ENCODE measurements around the gene C20orf144.
A peak's percentile ranks its signal among the peaks of the same experiment; 100 is the strongest.

The C20orf144 gene

DNA sequence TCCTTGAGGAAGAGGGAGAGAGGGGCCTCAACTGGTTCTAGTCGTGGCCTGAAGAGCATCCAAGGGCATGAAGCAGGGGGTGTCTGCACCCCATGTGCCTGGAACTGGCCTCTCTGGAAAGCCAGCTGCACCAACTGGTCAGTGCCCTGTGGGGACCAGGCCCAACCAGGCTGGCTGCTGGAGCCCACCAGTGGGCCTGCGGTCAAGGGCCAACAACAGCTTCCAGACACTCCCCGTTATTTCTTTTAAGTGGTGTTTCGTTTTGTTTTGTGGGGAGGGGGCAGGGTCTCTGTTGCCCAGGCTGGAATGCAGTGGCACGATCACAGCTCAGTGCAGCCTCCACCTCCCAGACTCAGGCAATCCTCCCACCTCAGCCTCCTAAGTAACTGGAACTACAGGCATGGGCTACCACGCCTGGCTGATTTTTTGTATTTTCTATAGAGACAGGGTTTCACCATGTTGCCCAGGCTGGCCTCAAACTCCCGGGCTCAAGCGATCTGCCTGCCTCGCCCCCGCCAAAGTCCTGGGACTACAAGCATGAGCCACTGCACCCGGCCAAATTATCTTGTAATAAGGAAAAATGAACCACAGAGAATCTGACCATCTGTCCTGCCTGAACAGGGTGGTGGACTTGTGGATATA, 11.9 kb upstream of the C20orf144 start:
- DNase-seq (ENCODE audit: low spot score): no peak

DNA sequence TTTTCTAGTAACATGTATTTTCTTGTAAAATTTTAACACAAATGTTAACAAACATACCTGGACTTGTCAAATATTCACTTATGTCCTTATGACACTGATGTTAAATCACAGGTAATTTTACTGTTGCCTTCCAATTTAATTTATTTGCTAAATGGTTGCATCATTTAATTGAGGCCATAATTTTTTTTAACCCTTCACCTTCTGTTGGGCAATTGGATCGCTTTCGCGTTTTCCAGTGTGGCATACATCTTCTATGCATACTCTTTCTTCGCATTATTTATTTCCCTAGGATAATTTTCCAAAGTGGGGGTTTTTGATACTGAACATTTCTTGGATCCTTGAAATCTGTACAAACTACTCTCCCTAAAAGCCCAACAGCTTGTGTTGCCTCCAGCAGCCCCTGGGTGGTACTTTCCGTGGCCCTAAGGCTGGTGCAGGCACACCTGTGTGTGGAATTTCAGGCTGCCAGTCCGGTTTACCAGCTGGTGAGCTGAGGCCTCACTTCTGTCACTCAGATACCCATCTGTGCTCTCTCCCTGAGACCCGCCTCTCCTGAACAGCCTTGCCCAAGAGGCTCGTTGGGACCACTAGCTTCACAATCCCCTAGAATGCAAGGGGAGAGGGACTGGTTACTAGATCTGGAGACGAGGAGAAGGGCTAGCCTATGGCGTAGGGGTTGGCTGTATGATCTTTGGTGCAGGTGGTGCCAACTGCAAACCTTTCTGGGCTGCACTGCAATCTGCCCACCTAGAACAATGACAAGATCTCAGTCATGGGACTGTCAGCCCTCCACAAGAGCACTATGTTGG, 11.2 kb upstream of the C20orf144 start:
- DNase-seq (ENCODE audit: low spot score): no peak

DNA sequence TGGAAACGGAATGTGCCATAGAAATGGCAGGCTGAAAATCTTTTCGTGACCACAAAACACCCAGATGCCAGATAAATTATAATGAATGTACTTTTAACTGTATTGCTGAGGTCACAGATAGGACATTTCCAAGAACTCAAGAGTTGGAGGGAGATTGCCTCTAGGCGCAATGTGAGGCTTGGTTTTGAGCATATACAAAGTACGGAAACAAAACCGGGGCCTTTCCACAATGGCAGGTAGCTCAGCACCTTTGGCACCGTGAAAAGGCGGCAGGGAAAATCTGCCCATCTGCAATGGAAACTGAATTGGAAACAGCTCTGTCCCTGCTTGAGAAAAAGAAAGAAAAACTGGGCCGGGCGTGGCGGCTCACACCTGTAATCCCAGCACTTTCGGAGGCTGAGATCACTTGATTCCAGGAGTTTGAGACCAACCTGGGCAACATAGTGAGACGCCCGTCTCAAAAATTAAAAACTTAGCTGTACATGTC, 10.5 kb upstream of the C20orf144 start:
- no peak for DNase-seq (ENCODE audit: low spot score)

DNA sequence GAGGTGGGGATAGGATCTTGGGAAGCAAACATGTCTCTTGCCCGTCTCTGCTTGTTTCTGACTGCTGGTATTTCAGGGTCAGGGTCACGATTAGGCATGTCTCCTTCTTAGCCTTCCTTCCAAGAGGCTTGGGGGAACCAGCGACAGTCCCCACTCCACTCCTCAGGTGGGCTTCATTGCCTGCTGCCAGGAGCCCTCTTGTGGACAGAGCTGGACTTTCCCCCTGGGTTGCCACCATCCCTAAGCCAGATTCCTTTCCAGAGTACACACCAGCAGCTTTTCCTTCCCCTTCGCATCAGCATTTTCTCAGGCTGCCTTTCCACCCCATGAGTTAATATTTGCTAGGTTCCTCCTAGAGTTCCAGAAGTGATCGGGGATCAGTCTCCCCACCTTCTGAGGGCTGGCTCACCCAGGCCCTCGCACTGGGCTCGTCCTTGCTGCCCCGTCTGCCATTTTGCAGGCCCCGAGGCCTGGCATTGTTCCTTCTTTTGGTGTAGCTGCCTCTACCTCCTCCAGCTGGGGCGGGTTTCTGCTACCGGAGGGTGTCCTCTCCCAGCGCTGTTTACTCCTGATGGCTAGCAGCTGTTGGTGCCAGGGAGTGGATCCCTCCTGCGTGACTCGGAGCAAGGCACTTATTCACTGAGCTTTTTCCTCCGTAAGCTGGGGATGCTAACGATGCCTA, 8.8 kb upstream of the C20orf144 start:
- DNase-seq (ENCODE audit: low spot score): peak; percentile 97

DNA sequence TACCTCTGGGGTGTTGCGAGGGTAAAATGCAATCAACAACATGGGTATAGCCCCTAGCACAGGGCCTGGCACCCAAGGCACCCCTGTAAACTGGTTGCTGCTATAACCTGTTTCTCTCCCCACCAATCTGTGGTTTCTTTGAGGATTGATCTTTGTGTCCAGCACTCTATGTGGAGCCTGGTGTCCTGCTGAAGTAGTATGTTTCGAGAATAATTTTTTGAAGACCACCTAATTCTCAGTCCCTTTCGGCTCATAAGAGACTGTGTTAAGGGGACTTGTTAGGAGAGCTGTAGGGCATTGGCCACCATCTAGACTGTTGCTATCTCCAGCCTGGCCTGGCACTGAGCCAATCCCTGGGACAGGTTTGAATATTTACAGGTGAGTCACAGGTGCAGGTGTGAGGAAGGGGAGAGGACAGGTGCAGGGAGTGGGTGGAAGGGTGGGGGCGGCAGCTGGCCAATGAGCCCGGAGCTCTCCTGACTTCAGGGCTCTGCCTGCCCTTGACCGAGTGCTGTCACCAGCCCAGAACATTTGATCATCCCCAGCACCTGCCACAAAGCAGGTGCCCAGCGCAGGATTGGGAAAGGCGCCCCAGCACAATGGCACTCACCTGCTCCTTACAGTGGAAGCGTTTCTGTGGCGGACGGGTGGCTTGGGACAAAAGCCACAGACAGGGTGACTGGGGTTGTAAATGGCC, 8.1 kb upstream of the C20orf144 start:
- DNase-seq (ENCODE audit: low spot score): no peak

DNA sequence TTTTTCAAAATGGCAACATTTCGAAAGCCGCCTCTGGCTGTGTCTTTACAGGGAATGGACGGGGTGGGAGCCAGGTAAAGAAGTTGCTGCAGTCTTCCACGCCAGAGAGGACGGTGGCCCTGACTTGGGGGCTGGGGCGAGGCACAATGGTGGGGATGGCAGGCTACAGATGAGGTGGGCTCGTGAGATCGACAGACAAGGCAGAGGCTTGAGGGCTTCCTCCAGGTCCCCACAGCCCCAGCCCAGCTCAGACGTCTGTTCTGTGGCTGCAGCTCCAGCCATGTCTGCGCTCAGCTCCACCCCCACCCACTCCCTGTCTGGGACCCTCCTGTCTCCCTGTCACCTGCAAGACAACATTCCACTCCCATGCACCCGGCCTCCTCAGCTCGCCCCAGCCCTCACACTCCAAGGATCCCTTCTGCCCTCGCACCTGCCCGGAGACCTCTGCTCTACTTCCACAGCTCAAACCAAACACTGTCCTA, 7.4 kb upstream of the C20orf144 start:
- no peak for DNase-seq (ENCODE audit: low spot score)

DNA sequence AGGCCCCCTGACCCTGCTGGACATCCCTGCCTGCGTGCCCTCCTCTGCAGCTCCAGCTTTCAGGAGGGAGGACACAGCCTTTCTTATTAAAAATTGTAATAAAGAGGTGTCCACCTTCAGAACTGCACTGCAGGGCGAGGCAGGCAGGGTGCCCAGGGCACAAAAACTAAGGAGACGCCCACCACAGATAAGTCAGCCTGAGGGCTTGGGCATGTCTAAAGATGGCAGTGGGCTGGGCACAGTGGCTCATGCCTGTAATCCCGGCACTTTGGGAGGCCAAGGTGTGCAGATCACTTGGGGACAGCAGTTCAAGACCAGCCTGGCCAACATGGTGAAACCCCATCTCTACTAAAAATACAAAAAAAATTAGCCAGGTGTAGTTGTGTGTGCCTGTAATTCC, 7.0 kb upstream of the C20orf144 start:
- DNase-seq (ENCODE audit: low spot score): no peak

DNA sequence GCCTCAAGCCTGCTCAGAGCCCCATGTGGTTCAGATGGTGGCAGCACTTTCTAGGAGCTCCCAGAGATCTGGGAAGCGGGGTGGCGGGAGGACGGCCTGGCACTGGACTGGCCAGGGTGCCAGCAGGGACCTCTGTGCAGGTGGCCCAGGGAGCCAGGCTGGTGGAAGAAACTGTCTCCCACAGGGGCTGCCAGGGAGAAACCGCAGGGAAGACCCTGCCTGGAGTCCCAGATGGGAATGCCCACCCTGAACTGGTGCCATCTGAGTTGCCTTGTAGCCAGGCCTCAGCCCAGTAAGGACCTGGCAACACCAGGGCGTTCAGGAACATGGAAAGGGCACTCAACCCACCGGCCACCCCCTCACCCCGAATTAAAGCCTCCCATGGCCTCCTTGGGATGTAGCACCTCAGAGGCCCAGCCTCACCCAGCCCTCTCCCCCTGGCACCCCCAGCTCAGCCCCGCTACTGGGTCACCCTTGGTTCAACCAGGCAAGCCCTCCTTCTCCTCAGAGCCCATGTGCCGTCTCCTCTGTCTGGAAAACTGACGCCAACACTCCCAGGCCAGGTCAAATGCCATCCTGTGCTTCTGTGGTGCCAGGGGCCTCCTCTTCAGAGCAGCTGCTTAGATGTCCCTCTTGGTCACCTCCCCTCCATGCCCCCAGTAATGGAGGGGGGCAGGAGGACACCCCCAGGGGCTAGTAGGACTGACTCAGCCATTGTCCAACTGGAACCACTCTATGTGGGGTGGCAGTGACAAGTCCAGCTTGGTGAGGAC, 5.9 kb upstream of the C20orf144 start:
- no peak for DNase-seq (ENCODE audit: low spot score)

DNA sequence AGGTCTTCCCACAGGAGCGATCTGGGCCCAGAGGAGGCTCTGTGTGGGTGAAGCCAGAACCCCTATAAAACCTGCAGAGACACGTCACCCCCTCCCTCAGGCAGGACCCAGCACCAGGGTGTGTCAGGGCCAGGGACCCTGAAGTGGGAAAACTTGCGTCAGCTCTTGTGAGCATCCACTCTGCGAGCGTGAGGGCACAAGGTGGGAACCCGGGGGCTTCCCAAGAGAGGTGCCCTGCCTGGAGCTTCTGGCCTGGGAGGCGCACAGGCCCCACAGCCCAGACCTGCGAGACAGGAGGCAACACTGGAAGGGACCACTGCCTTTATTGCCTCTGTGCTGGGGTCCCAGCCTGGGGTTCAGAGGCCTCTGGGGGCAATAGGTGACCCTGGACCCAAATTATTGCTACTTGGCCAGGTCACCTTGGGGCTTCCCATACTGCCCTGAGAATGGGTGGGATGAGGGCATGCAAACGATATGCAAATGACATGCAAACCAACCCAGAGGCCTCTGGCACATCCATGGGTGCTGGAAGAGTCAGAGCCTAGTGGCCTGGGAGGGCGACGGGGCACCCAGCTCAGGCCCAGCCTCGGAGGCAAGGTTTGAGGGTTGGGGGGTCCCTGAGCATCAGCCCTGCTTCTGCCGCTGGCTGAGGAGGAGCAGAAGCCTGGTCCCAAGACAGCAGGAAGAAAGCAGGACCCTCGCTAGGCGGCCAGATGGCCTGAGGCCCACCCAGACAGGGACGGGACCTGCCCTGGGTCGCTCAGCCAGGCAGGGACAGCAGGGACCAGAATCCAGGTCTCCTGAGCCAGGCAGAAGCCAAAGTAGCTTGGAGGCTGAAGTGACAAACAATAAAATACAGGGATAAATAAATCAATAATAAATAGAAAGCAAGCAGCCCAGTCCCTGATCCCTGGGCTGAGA, 5.1 kb upstream of the C20orf144 start:
- no peak for DNase-seq (ENCODE audit: low spot score)

DNA sequence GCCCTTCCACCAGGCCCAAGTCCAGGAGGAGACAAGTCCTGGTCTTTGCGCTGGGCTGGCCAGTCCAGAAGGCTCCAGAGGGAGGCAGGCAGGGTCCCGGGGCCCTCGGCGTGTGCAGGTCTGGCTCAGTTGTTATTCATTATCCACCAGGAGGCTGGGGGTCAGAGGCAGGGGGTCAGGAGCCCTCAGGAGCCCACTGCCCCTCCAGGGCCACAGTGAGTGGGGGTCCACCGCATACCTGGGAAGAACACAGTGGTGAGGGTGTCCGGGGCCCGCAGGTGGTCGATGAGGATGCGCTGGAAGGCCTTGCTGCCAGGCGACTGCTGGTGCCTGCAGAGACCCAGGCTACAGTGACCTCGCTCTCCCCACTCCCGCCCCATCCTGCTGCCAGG, 4.4 kb upstream of the C20orf144 start:
- DNase-seq (ENCODE audit: low spot score): no peak

DNA sequence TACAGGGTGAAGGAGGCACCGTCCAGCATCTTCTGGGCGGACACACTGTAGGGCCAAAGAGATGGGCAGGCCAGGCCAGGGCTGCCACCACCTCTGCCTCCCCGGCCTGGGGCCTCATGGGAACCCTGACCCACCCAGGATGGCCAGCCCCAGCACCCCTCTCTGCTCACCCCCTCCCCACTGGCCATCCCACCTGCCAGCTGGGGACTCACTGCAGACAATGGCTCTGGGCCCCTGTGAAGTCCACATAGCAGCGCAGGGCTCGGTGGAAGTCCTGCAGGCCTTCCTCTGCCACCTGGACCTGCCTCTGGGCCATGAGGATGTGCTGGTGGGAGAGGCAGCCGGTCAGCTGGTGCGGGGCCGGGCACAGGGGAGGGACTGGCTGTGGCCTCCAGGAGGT, 3.6 kb upstream of the C20orf144 start:
- no peak for DNase-seq (ENCODE audit: low spot score)

DNA sequence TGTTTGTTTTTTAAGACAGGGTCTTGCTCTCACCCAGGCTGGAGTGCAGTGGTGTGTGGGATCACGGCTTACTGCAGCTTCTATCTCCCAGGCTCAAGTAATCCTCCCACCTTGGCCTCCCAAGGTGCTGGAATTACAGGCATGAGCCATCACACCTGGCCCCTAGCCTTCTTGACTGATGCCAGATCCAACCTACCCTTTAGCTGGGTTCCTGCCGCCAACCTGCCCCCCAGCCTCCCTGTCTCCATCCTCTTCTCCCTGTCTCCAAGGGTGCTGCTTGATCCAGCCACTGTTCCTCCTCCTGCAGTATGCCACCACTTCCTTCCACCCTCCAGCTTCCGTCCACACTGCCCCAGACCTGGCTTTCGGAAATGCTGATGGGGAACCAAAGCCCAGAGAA, 3.2 kb upstream of the C20orf144 start:
- DNase-seq (ENCODE audit: low spot score): no peak

DNA sequence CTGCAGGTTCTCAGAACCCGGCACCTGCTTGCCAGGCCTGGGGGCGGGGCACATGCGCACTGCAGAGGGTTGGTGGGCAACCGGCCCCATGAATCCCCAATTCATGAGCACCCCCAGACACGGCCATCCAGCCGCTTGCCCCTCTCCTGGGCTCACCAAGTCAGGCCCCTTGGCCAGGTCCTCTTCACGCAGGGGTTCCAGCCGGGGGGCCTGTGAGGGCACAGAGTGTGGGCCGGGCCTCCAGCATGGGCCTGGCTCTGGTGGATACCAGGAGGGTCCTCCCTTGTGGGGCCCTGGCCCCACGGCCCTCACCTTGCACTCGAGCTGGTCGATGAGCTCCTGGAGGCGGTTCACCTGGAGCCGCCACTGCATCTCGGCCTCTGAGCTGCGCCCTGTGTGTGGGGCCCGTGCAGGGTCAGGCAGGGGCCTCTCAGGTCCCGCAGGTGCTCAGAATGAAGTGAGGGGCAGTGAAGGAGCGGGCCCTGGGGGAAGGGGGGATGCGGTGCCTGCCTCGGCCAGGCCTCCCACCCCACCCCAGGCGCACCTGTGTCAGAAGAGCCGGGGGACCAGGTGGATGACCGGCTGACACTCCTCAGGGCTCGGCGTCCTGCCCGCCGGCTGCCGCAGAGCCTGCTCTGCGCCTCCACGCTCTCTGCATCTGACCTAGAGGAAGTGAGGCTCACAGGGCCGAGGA, 2.6 kb upstream of the C20orf144 start:
- no peak for DNase-seq (ENCODE audit: low spot score)

DNA sequence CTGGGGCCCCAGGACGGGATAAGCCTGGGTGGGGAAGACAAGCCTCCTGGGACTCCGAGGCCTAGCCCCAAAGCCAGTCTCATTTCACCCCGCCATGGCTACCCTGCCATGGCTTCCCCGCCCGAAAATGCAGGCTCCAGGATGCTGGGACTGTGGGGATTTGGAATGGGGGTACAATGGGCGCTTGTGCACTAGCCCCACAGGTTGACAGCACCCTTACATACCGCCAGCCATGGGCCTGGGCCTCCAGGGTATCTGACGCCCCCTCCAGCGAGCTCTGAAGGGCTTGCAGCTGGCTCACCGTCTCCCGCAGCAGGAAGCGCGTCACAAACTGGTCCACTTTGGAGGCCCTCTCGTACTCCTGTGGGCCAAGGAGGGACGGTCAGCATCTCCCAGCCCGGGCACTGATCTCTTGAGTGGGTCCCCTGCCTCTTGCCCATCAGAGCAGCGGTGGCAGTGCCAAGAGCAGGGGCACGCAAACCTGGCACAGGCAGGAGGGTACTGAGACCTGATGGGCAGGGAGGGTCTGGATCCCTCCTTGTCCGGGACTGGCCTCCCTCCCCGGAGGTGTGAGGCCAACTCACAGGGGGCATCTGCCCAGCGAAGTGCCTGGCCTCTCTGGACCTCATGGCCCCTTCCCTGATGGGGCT, 2.0 kb upstream of the C20orf144 start:
- no peak for DNase-seq (ENCODE audit: low spot score)

DNA sequence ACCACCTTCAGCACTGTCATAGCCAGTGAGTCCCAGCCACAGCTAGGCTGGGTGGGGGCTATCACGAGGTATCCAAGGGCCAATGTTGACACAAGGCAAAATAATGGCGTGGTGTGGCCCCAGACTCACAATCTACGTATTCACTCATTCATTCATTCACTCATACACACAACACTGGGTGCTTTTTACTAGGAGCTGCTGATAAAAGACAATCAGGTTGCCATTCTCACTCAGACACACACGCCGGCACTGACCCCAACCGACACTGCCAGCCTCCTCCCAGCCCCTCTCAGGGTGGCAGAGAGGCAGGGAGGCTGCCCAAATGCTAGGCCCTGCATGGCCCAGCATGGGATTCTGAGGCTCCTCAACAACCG, 1.5 kb upstream of the C20orf144 start:
- no peak for DNase-seq (ENCODE audit: low spot score)

DNA sequence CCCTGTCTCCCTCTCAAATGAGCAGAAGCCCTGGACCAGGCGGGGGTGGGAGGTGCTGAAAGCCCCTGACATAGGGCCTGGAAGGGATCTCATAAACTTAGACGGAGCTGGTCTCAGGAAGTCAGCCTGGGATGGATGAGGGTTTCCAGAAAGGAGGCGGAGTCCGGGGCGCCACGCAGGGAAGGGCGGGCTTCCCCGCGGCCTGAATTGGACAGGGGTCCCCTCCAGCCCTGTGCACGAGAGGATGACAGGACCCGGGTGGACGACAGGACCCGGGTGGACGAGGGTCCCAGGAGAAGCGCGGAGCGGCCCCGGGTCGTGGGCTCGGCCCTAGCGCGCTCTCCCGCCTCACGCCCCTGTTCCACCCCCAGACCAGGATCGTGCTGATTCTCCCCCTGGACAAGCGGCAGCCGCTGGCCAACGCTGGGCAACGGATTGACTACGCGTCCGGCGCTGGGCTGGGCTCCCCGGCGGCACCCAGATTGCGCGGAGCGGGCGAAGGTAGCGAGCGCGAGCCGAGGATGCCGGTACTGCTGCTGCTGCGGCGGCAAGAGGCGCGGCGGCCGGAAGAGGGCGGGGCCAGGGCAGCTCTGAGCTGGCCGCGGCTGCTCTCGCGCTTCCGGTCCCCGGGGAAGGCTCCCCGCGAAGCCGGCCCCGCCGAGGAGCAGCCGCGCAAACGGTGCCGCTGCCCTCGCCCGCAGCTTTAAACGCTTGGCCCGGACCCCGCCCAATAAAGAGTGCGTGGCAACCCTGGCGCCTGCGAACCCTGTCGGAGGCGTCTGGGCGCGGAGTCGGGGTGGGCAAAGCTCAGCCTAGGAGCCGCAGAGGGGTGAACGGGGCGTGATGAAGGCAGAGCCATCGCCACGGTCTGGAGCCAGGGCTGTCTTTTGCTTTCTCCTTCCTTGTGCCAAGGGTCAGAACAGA, 1.3 kb downstream of the C20orf144 start:
- peak; percentile 93 for DNase-seq (ENCODE audit: low spot score)

DNA sequence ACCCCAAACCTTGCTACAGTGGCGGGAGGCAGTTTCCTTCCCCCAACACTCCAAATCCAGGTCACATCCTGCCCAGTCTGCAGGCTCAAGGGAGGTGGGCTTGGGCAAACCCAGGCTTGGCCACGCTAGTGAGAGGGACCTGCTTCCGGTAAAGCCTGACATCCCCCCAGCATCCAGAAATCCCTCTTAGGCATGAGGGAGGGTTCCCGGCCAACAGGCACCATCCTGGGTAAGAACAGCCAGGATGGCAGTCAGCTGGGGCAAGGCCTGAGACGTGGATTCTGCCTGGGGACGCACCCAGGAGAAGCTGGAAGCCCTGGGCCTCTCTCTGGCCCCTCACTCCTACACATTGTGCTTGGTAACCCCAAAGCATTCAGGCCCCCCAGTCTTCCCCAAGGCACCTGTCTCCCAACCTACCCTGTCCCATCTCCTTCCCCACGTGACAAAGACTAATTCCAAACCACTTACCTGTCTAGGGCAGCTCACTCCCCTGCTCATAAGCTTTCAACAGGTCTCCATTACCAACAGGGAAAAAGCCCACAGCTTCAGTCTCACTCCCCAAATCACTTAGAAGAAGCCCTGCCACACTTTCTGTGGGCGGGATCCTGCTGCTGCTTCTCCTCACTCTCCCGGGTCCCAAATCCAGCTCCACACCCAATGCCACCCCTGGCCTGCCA, 2.1 kb downstream of the C20orf144 start:
- DNase-seq (ENCODE audit: low spot score): no peak

DNA sequence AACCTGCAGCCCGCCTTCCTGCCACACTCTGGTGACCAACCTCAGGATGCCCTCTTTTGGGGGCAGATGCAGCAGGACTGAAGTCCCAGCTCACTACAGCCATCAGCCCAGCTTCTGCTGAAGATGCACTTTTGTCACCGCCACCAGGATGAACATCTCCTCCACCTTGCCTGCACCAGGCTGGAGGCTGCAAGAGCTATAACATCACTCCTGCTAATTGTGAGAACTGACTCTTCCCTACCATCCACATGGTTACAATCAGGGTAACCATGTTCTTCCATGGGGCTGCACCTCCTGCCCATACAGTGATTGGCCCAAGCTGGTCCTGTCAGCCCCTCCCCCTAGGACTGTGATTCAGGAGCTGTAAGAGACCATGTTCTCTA, 2.6 kb downstream of the C20orf144 start:
- no peak for DNase-seq (ENCODE audit: low spot score)

Data from HuH-7.5 (cell line).